Activated CD4-positive, alpha-beta T cell treated with anti-CD3 and anti-CD28 coated beads, Interleukin-2, amount 10 ng/mL, durations not matched to agents 24 days and 14 days (primary cell): ENCODE data around the gene MAP7. TPM values are rescaled to one million over a fixed set of nuclear protein-coding genes. Genes with fewer than 3 reads are reported as not detected.

Source experiments
- DNase-seq: peaks from one replicate; pipeline ENCODE4 v3.0.0; 2022
- H3K27ac Mint-ChIP-seq: one replicate; pipeline ENCODE4 v1.8.0; 2022; ENCODE audit warnings: mild to moderate bottlenecking, mixed read lengths
- H3K27me3 Mint-ChIP-seq: one replicate; pipeline ENCODE4 v1.8.0; 2022; ENCODE audit warnings: mixed read lengths
- H3K36me3 Mint-ChIP-seq: one replicate; pipeline ENCODE4 v1.8.0; 2022; ENCODE audit warnings: low read depth, mild to moderate bottlenecking, mixed read lengths
- H3K4me1 Mint-ChIP-seq: one replicate; pipeline ENCODE4 v1.8.0; 2021; ENCODE audit warnings: mixed read lengths
- H3K4me3 Mint-ChIP-seq: one replicate; pipeline ENCODE4 v1.8.0; 2022; ENCODE audit warnings: mild to moderate bottlenecking, moderate library complexity, mixed read lengths
- H3K9me3 Mint-ChIP-seq: one replicate; pipeline ENCODE4 v1.8.0; 2021; ENCODE audit warnings: mixed read lengths
- intact Hi-C: fragments of 100-400 bp; cut with micrococcal nuclease; formaldehyde crosslinking; loops from one replicate; pipeline ENCODE4 v1.15.1; 2023
- total RNA-seq: library from RNA; stranded (reverse); gene quantifications from 2 replicates; pipeline ENCODE4 v1.2.3, GENCODE V29; 2022

Gene MAP7
- total RNA-seq, 1 donor from 2014 or later: 1.0 TPM

GRCh38 chr6:136337606-136338005 is 212.6 kb downstream of the MAP7 start:
- peaks cover 2% of the 10 kb centered on the region for H3K27me3 Mint-ChIP-seq
- H3K27ac Mint-ChIP-seq: no peak overlapping the region
- intact Hi-C loops: no loop called here
- H3K4me3 Mint-ChIP-seq: no peak overlapping the region
- no peak for DNase-seq
- H3K36me3 Mint-ChIP-seq: no peaks in the 10 kb centered on the region
- no peaks in the 10 kb centered on the region for H3K4me1 Mint-ChIP-seq
- H3K9me3 Mint-ChIP-seq: no peaks in the 10 kb centered on the region

GRCh38 chr6:136337121-136337520 is 213.1 kb downstream of the MAP7 start:
- no peaks in the 10 kb centered on the region for H3K36me3 Mint-ChIP-seq
- H3K27me3 Mint-ChIP-seq: peaks cover 2% of the 10 kb centered on the region
- H3K4me3 Mint-ChIP-seq: no peak overlapping the region
- no peaks in the 10 kb centered on the region for H3K4me1 Mint-ChIP-seq
- no peak for DNase-seq
- intact Hi-C loops: no loop called here
- no peaks in the 10 kb centered on the region for H3K9me3 Mint-ChIP-seq
- no peak overlapping the region for H3K27ac Mint-ChIP-seq

DNA sequence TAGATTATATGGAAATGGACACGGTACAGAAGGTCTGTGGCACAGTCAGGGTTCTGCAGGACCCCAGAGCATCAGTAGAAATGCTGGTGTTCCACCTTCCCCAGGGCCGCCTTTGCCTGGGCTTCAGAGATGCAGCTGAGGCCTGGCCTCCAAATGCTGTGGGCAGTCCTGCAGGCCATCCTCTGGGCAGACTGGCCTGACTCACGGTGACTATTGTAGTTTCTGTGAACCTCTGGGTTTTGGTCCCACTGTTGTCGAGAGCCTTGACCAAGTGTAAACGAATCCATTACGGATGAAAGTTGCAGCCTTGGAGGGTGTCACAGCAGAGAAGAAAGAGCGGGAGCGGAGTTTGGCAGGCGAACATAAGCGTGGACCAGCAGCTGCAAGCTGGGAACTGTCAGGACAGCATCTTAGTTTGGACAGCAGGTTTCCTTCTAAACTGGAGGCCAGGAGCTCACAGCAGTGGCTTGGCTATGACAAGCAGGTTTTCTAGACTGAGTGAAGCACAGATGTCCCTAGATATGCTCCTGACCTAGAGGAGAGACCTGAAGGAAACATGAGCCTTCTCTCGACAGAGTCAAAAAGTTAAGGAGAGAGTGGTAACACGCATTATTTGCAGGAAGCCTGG is 214.4 kb downstream of the MAP7 start:
- no peak for DNase-seq
- H3K9me3 Mint-ChIP-seq: no peaks in the 10 kb centered on the region
- H3K36me3 Mint-ChIP-seq: no peaks in the 10 kb centered on the region
- H3K27ac Mint-ChIP-seq: no peak overlapping the region
- H3K4me3 Mint-ChIP-seq: no peak overlapping the region
- intact Hi-C loops: no loop called here
- H3K4me1 Mint-ChIP-seq: no peaks in the 10 kb centered on the region
- peaks cover 2% of the 10 kb centered on the region for H3K27me3 Mint-ChIP-seq

DNA sequence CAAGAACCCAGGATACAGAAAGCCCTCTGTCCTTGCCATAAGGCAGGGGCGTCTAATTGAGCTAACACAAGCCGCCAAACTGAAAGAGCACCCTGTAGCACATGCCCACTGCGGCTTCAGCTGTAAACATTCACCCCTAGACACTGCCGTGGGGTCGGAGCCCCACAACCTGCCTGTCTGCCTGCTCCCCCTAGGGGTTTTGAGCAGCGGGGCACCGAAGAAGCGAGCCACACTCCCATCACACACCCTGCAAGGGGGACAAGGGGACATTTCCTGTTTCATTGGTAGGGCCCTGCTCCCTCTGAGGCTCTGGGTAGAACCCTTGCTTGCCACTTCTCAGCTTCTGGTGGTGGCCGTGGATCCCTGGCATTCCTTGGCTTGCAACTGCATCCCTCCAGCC is 215.4 kb downstream of the MAP7 start:
- Mint-ChIP-seq H3K36me3 (no peaks in the 10 kb centered on the region), H3K27ac (no peak overlapping the region), H3K4me1 (no peaks in the 10 kb centered on the region), H3K4me3 (no peak overlapping the region), H3K27me3 (peaks cover 2% of the 10 kb centered on the region), H3K9me3 (no peaks in the 10 kb centered on the region)
- intact Hi-C loops: no loop called here
- DNase-seq: no peak

- no peak for DNase-seq
- no peak overlapping the region for H3K27ac Mint-ChIP-seq
- H3K36me3 Mint-ChIP-seq: no peaks in the 10 kb centered on the region
- no peak overlapping the region for H3K4me3 Mint-ChIP-seq
- no peaks in the 10 kb centered on the region for H3K9me3 Mint-ChIP-seq
- no peaks in the 10 kb centered on the region for H3K4me1 Mint-ChIP-seq
- intact Hi-C loops: no loop called here
- peaks cover 4% of the 10 kb centered on the region for H3K27me3 Mint-ChIP-seq
Measured at GRCh38 chr6:136334465-136334846, 215.8 kb downstream of the MAP7 start.

GRCh38 chr6:136333824-136334464 is 216.3 kb downstream of the MAP7 start:
- no peaks in the 10 kb centered on the region for H3K9me3 Mint-ChIP-seq
- no peak for DNase-seq
- H3K36me3 Mint-ChIP-seq: no peaks in the 10 kb centered on the region
- H3K27me3 Mint-ChIP-seq: peaks cover 4% of the 10 kb centered on the region
- no peaks in the 10 kb centered on the region for H3K4me1 Mint-ChIP-seq
- intact Hi-C loops: no loop called here
- no peak overlapping the region for H3K27ac Mint-ChIP-seq
- no peak overlapping the region for H3K4me3 Mint-ChIP-seq

DNA sequence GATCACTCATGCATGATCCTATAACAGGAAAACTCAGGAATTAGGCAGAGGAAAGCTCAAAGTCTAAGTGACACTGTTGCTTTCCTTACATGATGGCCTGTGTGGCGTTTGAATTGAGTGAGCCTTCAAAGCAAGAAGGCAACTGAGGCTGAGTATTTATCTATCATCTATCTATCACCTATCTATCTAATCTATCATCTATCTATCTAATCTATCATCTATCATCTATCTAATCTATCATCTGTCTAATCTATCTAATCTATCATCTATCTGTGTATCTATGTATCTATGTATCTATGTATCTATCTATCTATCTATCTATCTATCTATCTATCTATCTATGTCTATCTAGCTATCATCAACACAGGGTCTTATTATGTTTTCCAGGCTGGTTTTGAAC is 218.8 kb downstream of the MAP7 start:
- no peak for DNase-seq
- Mint-ChIP-seq H3K4me3 (no peak overlapping the region), H3K27ac (no peak overlapping the region), H3K27me3 (peaks cover 2% of the 10 kb centered on the region), H3K4me1 (no peaks in the 10 kb centered on the region), H3K36me3 (no peaks in the 10 kb centered on the region), H3K9me3 (no peaks in the 10 kb centered on the region)
- intact Hi-C loops: no loop called here

GRCh38 chr6:136330634-136331033 is 219.6 kb downstream of the MAP7 start:
- Mint-ChIP-seq H3K27ac (no peak overlapping the region), H3K9me3 (no peaks in the 10 kb centered on the region), H3K4me1 (no peaks in the 10 kb centered on the region), H3K4me3 (no peak overlapping the region), H3K36me3 (no peaks in the 10 kb centered on the region), H3K27me3 (peaks cover 2% of the 10 kb centered on the region)
- intact Hi-C loops: no loop called here
- no peak for DNase-seq

DNA sequence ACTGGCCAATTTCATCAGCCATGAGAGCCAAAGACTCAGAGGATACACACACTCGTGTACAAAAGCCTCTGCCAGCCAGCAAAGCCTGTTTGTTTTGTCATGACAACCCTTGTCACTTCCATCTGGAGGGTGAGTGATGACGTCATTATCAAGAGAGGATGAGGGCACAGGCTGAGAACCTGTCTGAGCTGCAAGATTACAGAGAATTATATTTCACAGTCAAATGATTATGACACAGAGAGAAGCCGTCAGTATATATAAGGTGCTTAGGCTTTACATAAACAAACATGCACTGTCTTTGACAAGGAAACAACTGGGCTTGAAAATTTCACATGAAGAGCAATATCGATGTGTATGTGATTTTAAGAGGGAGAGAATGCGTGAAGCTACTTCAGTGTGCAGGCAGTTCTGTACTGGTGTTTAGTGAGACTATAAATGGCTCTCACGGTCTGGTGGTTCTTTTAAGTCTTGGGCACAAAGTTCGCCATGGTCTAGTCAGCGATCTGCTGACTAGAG is 224.1 kb downstream of the MAP7 start:
- no peak overlapping the region for H3K27ac Mint-ChIP-seq
- intact Hi-C loops: no loop called here
- no peaks in the 10 kb centered on the region for H3K9me3 Mint-ChIP-seq
- no peak overlapping the region for H3K4me3 Mint-ChIP-seq
- no peaks in the 10 kb centered on the region for H3K4me1 Mint-ChIP-seq
- DNase-seq: no peak
- H3K36me3 Mint-ChIP-seq: no peaks in the 10 kb centered on the region
- peaks cover 5% of the 10 kb centered on the region for H3K27me3 Mint-ChIP-seq

- no peak for DNase-seq
- H3K4me3 Mint-ChIP-seq: no peak overlapping the region
- no peaks in the 10 kb centered on the region for H3K4me1 Mint-ChIP-seq
- H3K9me3 Mint-ChIP-seq: no peaks in the 10 kb centered on the region
- H3K27ac Mint-ChIP-seq: no peak overlapping the region
- intact Hi-C loops: no loop called here
- H3K36me3 Mint-ChIP-seq: no peaks in the 10 kb centered on the region
- peaks cover 5% of the 10 kb centered on the region for H3K27me3 Mint-ChIP-seq
Measured at GRCh38 chr6:136324686-136325380, 225.4 kb downstream of the MAP7 start.

DNA sequence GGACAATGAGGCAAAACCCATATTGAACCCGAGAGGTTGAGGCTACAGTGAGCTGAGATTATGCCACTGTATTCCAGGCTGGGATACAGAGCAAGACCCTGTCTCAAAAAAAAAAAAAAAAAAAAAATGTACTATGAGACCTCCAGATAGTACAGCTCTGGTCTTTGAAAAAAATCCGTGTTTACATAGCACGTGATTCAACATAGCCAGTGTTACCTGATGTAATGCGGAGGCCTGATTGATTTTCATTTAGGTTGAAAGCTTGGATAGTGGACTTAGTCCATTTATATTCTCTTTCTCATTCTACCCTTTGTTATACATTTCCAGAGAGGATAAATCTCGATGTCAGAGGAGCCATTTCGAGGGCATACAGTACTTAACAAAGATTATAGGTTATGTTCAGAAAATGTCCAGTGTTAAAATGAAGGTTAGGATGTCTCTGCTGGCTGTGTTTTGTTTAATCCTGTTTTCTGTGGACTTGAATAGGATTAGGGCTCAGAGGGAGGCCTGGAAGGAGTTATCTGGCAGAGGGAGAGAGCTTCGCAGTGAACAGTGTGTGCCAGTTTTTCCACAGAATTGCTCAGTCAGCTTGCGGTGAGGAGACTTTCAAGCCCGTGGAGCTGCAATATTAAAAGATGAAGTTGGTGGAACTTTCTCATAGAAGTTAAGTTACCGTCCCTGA is 226.7 kb downstream of the MAP7 start:
- DNase-seq: no peak
- intact Hi-C loops: no loop called here
- Mint-ChIP-seq H3K4me3 (no peak overlapping the region), H3K27ac (no peak overlapping the region), H3K36me3 (no peaks in the 10 kb centered on the region), H3K27me3 (peaks cover 3% of the 10 kb centered on the region), H3K9me3 (no peaks in the 10 kb centered on the region), H3K4me1 (no peaks in the 10 kb centered on the region)

DNA sequence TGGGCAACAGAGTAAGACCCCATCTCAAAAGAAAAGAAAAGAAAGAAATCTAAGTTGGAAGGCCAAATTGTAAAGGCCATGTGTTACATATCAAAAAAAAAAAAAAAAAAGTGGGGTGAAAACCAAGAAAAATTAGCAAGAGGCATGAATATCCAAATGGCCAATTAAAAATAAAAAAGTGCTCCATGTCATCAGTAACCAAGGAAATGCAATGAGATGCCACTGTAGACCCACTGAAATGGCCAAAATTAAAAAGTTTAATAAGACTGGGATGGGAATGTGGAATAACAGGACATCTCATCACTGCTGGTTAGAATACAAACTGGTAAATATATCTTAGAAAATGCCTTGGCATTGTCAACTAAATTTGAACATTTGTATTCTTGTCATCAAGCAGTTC is 230.5 kb downstream of the MAP7 start:
- Mint-ChIP-seq H3K27ac (no peak overlapping the region), H3K4me3 (no peak overlapping the region), H3K4me1 (peaks cover 1% of the 10 kb centered on the region), H3K9me3 (no peaks in the 10 kb centered on the region), H3K27me3 (peaks cover 6% of the 10 kb centered on the region), H3K36me3 (no peaks in the 10 kb centered on the region)
- intact Hi-C loops: no loop called here
- no peak for DNase-seq

DNA sequence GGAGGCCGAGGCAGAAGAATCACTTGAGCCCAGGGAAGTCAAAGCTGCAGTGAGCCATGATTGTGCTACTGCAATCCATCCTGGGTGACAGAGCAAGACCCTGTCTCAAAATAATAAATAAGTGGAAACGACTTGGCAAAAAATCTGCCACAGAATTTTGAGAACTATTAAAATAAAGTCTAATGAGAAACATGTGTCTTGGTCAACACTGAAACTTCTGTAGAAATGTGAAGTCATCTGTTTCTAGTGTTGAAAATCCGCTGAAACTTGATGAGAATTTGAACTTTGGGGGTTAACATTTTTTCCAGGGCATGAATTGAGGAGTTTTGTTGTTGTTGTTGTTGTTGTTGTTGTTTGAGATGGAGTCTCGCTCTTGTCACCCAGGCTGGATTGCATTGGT is 231.5 kb downstream of the MAP7 start:
- no peak overlapping the region for H3K27ac Mint-ChIP-seq
- peaks cover 1% of the 10 kb centered on the region for H3K4me1 Mint-ChIP-seq
- DNase-seq: no peak
- H3K9me3 Mint-ChIP-seq: no peaks in the 10 kb centered on the region
- H3K27me3 Mint-ChIP-seq: peaks cover 7% of the 10 kb centered on the region
- H3K36me3 Mint-ChIP-seq: no peaks in the 10 kb centered on the region
- intact Hi-C loops: no loop called here
- H3K4me3 Mint-ChIP-seq: no peak overlapping the region

DNA sequence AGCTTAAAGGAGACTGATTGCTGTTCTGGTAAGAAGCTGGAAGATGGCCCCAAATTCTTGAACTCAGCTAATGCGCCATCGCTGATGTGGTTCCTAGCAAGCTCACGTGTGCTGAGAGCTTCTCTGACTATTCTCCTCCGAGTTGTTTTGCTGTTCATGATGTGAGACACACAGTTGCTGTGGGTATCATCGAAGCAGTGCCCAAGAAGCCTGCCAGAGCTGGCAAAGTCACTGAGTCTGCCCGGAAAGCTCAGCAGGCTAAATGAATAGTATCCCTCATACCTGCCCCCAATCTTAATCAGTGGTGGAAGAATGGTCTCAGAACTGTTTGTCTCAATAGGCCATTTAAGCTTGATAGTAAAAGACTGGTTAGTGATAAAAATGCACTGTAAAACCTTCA is 232.3 kb downstream of the MAP7 start:
- H3K4me1 Mint-ChIP-seq: peaks cover 1% of the 10 kb centered on the region

More for the DNA sequence above, 232.3 kb downstream of the MAP7 start:
- Mint-ChIP-seq H3K27ac (no peak overlapping the region), H3K9me3 (no peaks in the 10 kb centered on the region), H3K27me3 (peaks cover 10% of the 10 kb centered on the region), H3K4me3 (no peak overlapping the region), H3K36me3 (no peaks in the 10 kb centered on the region)
- intact Hi-C loops: loop anchor here (1.0 to 2.0 kb wide), 5 partner anchors 27 to 867 kb away; partner anchors contain the start of gene MTFR2
- no peak for DNase-seq
